ENCODE measurements around the gene ARHGEF11.

The ARHGEF11 gene

DNA sequence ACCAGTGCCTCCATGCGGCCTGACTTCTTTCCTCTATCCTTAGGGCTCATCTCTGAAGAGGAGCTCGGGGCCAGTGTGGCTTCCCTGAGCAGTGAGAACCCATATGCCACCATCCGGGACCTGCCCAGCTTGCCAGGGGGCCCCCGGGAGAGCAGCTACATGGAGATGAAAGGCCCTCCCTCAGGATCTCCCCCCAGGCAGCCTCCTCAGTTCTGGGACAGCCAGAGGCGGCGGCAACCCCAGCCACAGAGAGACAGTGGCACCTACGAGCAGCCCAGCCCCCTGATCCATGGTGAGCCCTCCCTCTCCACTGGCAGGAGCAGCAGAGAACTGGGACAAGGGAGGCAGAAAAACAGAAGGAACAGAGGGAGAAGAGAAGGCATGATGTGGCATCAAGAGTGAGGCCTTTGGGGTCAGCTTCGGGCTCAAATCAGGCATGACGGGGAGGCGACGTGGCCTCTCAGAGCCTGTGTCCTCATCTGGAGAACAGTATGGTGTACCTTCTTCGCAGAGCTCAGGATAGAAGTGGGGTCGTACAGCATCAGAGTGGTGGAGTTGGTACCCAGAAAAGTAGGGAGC lies 131.6 kb downstream of the ARHGEF11 start:
- no peak overlapping the region for H3K4me3 ChIP-seq (ENCODE audit: low read depth, low read length)
- TF ChIP-seq, protein P1, sequence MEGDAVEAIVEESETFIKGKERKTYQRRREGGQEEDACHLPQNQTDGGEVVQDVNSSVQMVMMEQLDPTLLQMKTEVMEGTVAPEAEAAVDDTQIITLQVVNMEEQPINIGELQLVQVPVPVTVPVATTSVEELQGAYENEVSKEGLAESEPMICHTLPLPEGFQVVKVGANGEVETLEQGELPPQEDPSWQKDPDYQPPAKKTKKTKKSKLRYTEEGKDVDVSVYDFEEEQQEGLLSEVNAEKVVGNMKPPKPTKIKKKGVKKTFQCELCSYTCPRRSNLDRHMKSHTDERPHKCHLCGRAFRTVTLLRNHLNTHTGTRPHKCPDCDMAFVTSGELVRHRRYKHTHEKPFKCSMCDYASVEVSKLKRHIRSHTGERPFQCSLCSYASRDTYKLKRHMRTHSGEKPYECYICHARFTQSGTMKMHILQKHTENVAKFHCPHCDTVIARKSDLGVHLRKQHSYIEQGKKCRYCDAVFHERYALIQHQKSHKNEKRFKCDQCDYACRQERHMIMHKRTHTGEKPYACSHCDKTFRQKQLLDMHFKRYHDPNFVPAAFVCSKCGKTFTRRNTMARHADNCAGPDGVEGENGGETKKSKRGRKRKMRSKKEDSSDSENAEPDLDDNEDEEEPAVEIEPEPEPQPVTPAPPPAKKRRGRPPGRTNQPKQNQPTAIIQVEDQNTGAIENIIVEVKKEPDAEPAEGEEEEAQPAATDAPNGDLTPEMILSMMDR (IDR thresholded peaks at IDR 0.05; ENCODE audit: borderline replicate concordance, insufficient read depth, low read depth, low read length) = no peak

DNA sequence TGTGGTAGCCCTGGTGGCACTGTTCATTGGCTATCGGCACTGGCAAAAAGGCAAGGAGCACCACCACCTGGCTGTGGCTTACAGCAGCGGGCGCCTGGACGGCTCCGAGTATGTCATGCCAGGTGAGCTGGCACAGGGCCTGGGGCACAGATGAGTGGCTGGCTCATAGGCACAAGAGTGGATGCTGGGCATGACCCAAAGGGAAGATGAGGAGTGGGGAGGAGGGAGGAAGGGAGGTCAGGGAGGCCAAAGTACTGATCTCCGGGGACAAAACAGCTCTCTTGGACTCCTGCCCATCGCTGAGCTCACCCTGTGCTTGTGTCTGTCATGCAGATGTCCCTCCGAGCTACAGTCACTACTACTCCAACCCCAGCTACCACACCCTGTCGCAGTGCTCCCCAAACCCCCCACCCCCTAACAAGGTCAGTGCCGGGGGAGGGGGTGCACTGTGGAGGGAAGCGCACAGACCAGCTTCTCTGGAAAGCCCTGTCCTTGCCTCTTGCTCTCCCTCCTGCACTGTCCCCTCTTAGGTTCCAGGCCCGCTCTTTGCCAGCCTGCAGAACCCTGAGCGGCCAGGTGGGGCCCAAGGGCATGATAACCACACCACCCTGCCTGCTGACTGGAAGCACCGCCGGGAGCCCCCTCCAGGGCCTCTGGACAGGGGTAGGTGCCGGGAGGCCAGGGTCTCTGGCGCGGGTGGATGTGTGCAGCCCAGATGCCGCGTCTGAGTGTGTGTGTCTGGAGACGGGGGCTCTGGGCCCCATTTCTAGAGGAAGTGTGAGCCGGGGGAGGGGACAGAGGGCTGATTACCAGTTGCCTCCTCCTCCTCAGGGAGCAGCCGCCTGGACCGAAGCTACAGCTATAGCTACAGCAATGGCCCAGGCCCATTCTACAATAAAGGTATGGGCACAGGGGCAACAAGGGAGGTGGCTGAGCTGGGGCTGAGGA lies 132.4 kb downstream of the ARHGEF11 start:
- TF ChIP-seq, protein P1 (IDR thresholded peaks at IDR 0.05; ENCODE audit: borderline replicate concordance, insufficient read depth, low read depth, low read length) = no peak

DNA sequence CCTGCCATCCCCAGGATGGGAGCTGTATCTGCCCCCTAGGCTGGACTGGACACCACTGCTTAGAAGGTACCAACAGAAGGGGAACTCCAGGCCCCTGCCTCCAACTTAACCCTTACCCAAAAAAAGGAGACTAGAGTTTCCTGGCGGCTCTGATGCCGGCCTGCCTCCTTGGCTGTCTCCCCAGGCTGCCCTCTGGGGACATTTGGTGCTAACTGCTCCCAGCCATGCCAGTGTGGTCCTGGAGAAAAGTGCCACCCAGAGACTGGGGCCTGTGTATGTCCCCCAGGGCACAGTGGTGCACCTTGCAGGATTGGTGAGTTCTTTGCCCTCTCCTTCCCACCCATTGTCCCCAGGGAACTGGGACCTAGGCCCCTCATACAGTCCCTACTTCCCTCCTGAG lies 133.2 kb downstream of the ARHGEF11 start:
- H3K4me3 ChIP-seq (ENCODE audit: low read depth, low read length) = no peak overlapping the region
- TF ChIP-seq, protein P1 (IDR thresholded peaks at IDR 0.05; ENCODE audit: borderline replicate concordance, insufficient read depth, low read depth, low read length) = no peak

More for the DNA sequence above, 132.4 kb downstream of the ARHGEF11 start:
- no peak overlapping the region for H3K4me3 ChIP-seq (ENCODE audit: low read depth, low read length)

DNA sequence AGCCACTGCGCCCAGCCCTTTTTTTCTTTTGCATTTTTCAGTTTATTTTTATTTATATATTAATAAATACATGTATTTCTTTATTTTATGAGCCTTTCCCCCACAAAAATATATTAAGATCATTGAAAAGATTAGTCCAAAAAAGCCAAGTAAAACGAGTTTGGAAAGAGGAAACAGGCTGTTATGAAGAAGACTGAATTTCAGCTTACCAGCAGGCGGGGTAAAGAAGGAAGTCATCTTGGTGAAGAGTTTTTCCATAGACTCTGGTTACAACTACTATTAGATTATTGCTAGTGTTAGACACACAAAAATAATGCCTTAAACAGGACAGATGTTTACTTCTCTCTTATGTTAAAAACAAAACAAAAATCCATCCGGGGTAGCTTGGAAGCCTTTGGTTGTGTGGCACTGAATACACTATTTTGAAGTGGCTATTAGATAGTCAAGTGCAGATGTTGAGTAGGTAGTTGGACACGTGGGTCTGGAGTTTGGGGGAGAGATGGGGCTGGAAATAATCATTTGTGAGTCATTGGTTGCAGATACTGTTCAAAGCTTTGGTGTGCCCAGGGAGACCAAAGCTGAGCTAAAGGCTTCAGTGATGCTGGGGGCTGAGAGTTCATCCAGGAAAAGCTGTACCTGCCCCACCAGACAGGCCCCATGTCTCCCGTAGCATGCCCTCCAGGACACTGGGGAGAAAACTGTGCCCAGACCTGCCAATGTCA lies 133.8 kb downstream of the ARHGEF11 start:
- no peak overlapping the region for H3K4me3 ChIP-seq (ENCODE audit: low read depth, low read length)
- TF ChIP-seq, protein P1 (IDR thresholded peaks at IDR 0.05; ENCODE audit: borderline replicate concordance, insufficient read depth, low read depth, low read length) = no peak

DNA sequence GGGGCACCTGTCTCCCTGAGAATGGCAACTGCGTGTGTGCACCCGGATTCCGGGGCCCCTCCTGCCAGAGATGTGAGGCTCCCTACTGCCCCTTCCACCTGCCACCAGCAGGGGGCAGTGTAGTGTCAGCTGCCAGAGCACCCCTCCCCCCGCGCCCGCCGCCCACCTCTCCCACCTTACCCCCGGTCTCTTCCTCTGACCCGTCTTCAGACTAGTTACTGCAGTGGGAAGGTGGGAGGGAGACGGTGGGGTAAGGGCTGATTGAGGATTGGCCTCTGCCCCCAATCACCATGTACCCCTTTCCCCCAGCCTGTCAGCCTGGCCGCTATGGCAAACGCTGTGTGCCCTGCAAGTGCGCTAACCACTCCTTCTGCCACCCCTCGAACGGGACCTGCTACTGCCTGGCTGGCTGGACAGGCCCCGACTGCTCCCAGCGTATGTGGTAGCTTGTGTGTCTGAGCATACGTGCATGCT lies 135.2 kb downstream of the ARHGEF11 start:
- TF ChIP-seq, protein P1 (IDR thresholded peaks at IDR 0.05; ENCODE audit: borderline replicate concordance, insufficient read depth, low read depth, low read length) = peak; percentile 91
- H3K4me3 ChIP-seq (ENCODE audit: low read depth, low read length) = no peak overlapping the region

DNA sequence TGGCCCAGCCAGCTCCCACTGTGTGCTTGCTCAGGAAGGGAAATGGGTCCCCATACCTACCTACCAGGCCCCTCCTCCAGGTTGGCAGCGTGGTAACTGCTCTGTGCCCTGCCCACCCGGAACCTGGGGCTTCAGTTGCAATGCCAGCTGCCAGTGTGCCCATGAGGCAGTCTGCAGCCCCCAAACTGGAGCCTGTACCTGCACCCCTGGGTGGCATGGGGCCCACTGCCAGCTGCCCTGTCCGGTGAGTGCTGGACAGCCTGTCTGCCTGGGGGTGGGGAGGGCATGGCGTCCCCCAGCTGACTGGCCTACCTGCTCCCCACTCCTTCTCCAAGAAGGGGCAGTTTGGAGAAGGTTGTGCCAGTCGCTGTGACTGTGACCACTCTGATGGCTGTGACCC lies 135.9 kb downstream of the ARHGEF11 start:
- TF ChIP-seq, protein P1 (IDR thresholded peaks at IDR 0.05; ENCODE audit: borderline replicate concordance, insufficient read depth, low read depth, low read length) = no peak
- H3K4me3 ChIP-seq (ENCODE audit: low read depth, low read length) = no peak overlapping the region

Data from GM12875 (cell line).